Measurements from ENCODE around the gene AP5B1.
"Not testable (repeated sequence)": the region's sequence is repeated elsewhere in the genome, so short reads cannot be mapped to it uniquely, and the experiment has no call there.

AP5B1 gene

DNA sequence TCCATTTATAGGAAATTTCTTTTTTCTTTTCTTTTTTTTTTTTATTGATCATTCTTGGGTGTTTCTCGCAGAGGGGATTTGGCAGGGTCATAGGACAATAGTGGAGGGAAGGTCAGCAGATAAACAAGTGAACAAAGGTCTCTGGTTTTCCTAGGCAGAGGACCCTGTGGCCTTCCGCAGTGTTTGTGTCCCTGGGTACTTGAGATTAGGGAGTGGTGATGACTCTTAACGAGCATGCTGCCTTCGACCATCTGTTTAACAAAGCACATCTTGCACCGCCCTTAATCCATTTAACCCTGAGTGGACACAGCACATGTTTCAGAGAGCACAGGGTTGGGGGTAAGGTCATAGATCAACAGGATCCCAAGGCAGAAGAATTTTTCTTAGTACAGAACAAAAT, 18.6 kb downstream of the AP5B1 start:
- DNase-seq: not testable (repeated sequence)

DNA sequence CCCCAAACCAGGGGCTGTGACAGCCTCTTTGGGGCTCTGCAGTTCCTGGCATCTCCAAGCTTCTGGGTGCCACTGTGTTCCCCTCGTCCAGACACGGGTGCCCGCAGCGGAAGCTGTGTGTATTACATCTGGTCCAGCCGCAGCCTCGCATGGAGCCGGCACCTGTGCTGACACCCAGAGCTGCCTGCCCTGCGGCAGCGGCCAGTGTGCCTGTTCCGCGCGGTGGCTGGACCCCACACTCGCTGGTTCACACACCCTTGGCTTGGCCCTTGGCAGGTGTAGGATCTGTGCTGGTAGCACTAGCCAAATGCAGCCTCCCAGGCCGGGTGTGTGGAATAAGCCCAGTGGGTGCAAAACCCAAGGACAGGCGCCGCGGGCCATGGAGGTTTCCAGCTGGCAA, 35.7 kb downstream of the AP5B1 start:
- no peak for DNase-seq

DNA sequence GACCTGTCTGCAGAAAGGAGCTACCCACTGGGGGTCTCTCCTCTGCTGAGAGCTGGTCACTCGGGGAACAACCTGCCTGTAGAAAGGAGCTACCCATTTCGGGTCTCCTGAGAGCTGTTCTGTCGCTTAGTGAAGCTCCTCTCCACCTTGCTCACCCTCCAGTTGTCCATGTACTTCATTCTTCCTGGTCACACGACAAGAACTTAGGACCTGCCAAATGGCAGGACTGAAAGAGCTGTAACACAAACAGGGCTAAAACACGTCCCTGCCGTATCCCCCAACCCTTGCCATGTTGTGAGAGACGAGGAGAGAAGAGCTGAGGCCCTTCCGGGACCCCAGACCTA, 36.1 kb downstream of the AP5B1 start:
- DNase-seq: no peak

GRCh38 chr11:65744026-65744698, 36.6 kb downstream of the AP5B1 start:
- DNase-seq: no peak

DNA sequence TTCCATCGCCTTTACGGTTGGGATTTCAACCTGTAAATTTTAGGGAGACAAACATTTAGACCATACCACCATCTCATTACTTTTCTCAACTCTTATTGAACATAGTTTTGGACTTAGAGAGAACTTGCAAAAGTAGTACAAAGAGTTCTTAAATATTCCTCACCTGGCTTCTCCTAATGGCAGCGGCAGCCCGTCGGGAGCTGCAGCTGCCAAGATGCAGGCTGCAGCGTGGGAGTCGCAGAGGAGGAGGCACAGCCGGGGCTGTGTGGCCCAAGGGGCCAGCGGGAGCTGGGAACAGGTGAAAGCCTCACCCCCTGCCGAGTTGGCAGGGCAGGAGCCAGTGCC, 37.1 kb downstream of the AP5B1 start:
- DNase-seq: no peak

- no peak for DNase-seq
These were observed 38.4 kb downstream of the AP5B1 start for GRCh38 chr11:65742353-65742752.

GRCh38 chr11:65741185-65741584, 39.6 kb downstream of the AP5B1 start:
- no peak for DNase-seq

DNA sequence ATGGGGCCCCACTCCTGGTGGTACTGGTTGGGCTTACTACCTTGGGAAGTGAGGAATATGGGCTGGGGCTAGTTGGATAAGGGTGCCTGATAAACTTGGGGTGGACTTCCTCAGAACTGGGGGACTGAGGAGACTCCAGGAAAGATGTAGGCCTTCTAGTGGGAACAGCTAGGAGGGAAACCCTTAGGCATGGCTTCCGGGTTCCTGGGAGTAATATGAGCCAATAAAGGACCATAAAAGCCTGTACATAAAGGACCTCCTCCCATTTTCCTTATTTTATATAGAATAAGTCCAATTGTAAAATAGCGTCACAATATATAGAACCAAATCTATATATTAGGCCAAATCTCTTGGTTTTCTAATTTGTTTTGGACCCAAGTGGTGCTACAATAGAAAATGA, 41.8 kb downstream of the AP5B1 start:
- no peak for DNase-seq

DNA sequence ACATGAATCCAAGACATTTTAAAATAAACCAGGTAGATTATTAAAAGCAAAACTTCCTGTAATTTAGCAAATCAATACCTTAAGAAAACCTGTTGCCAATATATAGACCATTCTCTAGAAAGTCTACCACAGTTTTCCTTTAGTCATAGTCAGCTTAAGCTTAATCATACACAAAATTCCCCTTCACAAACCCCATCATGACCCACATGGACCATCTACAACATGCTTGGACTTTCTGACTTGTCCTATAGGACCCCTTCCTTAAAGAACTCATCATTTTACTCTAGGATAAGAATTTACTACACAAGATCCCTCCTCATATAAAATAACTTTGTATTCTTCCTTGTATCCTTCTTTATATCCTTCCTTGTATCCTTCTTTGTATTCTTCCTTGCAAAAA, 44.0 kb downstream of the AP5B1 start:
- no peak for DNase-seq

DNA sequence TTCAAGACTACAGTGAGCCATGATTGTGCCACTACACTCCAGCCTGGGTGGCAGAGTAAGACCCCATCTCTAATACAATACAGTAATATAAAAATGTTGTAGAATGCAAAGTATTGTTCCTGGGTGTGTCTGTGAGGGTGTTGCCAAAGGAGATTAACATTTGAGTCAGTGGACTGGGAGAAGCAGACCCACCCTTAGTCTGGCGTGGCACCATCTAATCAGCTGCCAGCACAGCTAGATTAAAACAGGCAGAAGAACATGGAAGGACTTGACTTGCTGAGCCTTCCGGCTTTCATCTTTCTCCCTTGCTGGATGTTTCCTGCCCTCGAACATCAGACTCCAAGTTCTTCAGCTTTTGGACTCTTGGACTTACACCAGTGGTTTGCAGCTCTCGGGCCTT, 45.7 kb downstream of the AP5B1 start:
- DNase-seq: not testable (repeated sequence)

DNA sequence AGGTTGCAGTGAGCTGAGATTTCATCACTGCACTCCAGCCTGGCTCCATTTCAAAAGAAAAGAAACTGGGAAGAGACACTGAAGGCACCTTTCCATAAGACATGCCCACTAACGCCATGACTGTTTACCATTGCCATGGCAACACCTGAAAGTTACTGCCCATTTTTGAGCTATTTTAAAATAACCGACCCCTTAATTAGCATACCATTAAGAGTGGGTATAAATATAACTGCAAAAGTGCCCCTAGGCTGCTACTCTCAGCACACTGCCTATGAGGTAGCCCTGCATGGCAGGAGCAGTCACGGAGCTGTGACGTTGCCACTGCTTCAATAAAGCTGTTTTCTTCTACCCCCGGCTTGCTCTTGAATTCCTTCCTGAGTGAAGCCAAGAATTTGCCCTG, 50.3 kb downstream of the AP5B1 start:
- no peak for DNase-seq

- no peak for DNase-seq
These were observed 52.9 kb downstream of the AP5B1 start for GRCh38 chr11:65727865-65728264.

DNA sequence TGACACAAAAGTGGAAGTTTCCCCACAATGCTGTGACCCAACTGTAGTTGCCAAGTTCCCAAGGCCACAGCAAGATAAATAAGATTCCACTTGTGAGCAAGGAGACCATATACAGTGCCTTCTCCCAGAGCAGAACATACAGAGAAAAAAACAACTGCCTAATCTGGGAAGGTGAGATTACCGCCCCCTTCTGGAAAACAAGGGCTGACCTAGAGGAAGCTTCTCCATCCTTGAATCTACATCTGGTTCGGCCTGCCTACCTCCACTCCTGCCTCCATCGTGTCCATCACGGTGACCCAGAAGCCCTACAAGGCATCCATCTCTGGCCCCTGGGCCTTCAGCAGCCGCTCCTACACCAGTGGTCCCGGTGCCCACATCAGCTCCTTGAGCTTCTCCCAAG, 54.1 kb downstream of the AP5B1 start:
- DNase-seq: no peak
